ENCODE measurements around the gene TBC1D20.

The TBC1D20 gene

DNA sequence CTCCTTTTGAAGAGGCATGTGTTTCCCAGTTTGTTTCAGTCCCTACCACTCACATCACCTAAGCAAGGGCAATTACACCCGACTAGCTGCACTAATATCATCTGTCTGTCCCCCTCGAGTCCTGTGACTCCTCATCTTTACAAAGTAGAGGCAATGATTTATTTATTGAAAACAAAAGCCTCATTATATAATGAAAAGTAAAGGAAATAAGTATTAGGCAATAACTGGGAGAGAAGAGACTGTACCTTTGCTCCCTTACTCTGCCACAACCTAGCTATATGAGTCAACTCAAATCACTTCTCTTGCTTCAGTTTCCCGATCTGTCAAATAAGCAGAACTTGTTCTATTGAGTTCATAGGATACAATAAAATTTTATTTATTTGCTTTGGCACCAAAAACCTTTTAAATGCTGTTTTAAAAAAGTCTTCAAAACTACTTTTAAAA is 42.3 kb upstream of the TBC1D20 start:
- Histone ChIP-seq H3K18ac (ENCODE audit: low read length) (no peak overlapping the region), H3K36me3 (ENCODE audit: control insufficient read depth, insufficient read depth, low read length) (peaks cover 7% of the 10 kb centered on the region), H3K27ac (ENCODE audit: low read depth, low read length) (no peak overlapping the region), H3K79me1 (ENCODE audit: low read length) (peaks cover 13% of the 10 kb centered on the region), H3K4me2 (ENCODE audit: low read length) (no peak overlapping the region), H3K9ac (ENCODE audit: low read length) (no peak overlapping the region), H3K4me1 (ENCODE audit: control insufficient read depth, low read depth, low read length) (no peaks in the 10 kb centered on the region), H3K4me3 (ENCODE audit: low read length) (no peak overlapping the region), H2BK5ac (ENCODE audit: low read length) (no peak overlapping the region), H3K27me3 (ENCODE audit: insufficient read depth, low read length, poor library complexity) (no peaks in the 10 kb centered on the region), H2BK15ac (replicated peaks; ENCODE audit: low read depth) (no peak overlapping the region), H2AK5ac (ENCODE audit: low read length) (no peak overlapping the region), H3K23ac (ENCODE audit: low read length) (no peak overlapping the region), H3K79me2 (ENCODE audit: control insufficient read depth, insufficient read depth, low read length) (peaks cover 21% of the 10 kb centered on the region), H4K8ac (ENCODE audit: low read depth, low read length) (no peak overlapping the region), H3K56ac (ENCODE audit: low read length) (no peak overlapping the region), H4K5ac (ENCODE audit: low read length) (no peak overlapping the region), H2BK120ac (ENCODE audit: low read depth, low read length) (no peak overlapping the region), H3K4ac (ENCODE audit: low read depth, low read length) (no peak overlapping the region)
- no CpG with 5 or more reads among the region's 3 CpGs for WGBS (ENCODE audit: extremely low coverage, insufficient coverage, low lambda C conversion rate)
- DNase-seq = no peak

DNA sequence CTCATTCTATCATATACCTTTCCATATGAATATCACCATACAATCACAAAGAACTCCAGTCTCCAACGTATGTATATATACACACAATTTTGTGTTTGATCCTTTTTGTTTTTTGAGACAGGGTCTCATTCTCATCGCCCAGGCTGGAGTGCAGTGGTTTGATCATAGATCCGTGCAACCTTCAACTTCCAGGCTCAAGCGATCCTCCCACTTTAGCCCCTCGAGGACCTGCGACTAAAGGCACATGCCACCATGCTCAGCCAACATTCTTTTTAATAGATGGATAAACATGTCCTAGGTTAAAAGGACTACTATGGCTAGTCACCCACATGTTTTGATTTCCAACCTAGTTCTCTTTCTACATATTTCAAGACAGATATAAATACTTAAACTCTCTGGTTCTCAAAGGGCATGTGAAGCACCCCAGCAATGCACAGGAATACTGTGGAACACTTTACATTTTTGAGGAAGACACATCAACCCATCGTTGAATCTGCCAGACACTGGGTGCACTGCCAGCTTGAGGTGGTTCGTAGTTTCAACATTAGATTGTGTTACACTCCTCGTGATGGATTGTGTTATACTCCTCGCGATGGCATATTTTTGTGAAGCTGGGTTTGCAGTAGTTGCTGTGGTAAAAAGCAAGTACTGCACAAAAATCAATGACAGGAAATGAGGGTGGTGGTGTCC is 40.9 kb upstream of the TBC1D20 start:
- no peak overlapping the region for H2AK5ac ChIP-seq (ENCODE audit: low read length)
- H2BK120ac ChIP-seq (ENCODE audit: low read depth, low read length) = no peak overlapping the region
- no peak overlapping the region for H3K9ac ChIP-seq (ENCODE audit: low read length)
- H3K36me3 ChIP-seq (ENCODE audit: control insufficient read depth, insufficient read depth, low read length) = peaks cover 7% of the 10 kb centered on the region
- H3K79me2 ChIP-seq (ENCODE audit: control insufficient read depth, insufficient read depth, low read length) = peaks cover 12% of the 10 kb centered on the region
- H3K4me1 ChIP-seq (ENCODE audit: control insufficient read depth, low read depth, low read length) = no peaks in the 10 kb centered on the region
- no peak overlapping the region for H3K18ac ChIP-seq (ENCODE audit: low read length)
- H3K27ac ChIP-seq (ENCODE audit: low read depth, low read length) = no peak overlapping the region
- H2BK5ac ChIP-seq (ENCODE audit: low read length) = no peak overlapping the region
- no peak overlapping the region for H3K56ac ChIP-seq (ENCODE audit: low read length)
- DNase-seq = no peak
- no peak overlapping the region for H3K4ac ChIP-seq (ENCODE audit: low read depth, low read length)
- no peak overlapping the region for H3K4me3 ChIP-seq (ENCODE audit: low read length)
- no peak overlapping the region for H3K4me2 ChIP-seq (ENCODE audit: low read length)
- no peak overlapping the region for H3K23ac ChIP-seq (ENCODE audit: low read length)
- H4K5ac ChIP-seq (ENCODE audit: low read length) = no peak overlapping the region
- peaks cover 11% of the 10 kb centered on the region for H3K79me1 ChIP-seq (ENCODE audit: low read length)
- H2BK15ac ChIP-seq (replicated peaks; ENCODE audit: low read depth) = no peak overlapping the region
- 100% methylated on average over 1 of the region's 11 CpGs for WGBS (ENCODE audit: extremely low coverage, insufficient coverage, low lambda C conversion rate)
- no peaks in the 10 kb centered on the region for H3K27me3 ChIP-seq (ENCODE audit: insufficient read depth, low read length, poor library complexity)
- no peak overlapping the region for H4K8ac ChIP-seq (ENCODE audit: low read depth, low read length)

DNA sequence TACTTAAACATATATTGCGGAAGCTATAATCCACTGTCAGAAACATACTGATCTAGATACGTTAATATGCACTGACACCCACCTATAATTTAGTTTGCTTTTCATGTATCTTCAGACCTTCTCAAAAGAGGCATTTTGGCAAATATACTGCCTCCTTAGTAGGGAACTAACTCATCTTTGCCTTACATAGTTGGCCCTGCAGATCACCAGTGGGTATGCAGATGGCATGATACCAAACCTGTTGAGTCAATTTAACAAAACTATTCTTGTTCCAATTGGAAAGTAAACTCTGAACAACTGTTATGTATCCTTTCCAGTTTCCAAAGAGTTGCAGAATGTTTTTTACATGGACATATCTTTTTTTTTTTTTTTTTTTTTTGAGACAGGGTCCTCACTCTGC is 35.6 kb upstream of the TBC1D20 start:
- Histone ChIP-seq H3K9ac (ENCODE audit: low read length) (no peak overlapping the region), H3K4me3 (ENCODE audit: low read length) (no peak overlapping the region), H3K4ac (ENCODE audit: low read depth, low read length) (no peak overlapping the region), H3K4me2 (ENCODE audit: low read length) (no peak overlapping the region), H2AK5ac (ENCODE audit: low read length) (no peak overlapping the region), H3K18ac (ENCODE audit: low read length) (no peak overlapping the region), H4K8ac (ENCODE audit: low read depth, low read length) (no peak overlapping the region), H3K79me2 (ENCODE audit: control insufficient read depth, insufficient read depth, low read length) (no peaks in the 10 kb centered on the region), H2BK120ac (ENCODE audit: low read depth, low read length) (no peak overlapping the region), H4K5ac (ENCODE audit: low read length) (no peak overlapping the region), H3K4me1 (ENCODE audit: control insufficient read depth, low read depth, low read length) (no peaks in the 10 kb centered on the region), H3K27me3 (ENCODE audit: insufficient read depth, low read length, poor library complexity) (no peaks in the 10 kb centered on the region), H3K27ac (ENCODE audit: low read depth, low read length) (no peak overlapping the region), H2BK15ac (replicated peaks; ENCODE audit: low read depth) (no peak overlapping the region), H3K36me3 (ENCODE audit: control insufficient read depth, insufficient read depth, low read length) (peaks cover 7% of the 10 kb centered on the region), H3K23ac (ENCODE audit: low read length) (no peak overlapping the region), H2BK5ac (ENCODE audit: low read length) (no peak overlapping the region), H3K79me1 (ENCODE audit: low read length) (peaks cover under 1% of the 10 kb centered on the region), H3K56ac (ENCODE audit: low read length) (no peak overlapping the region)
- WGBS (ENCODE audit: extremely low coverage, insufficient coverage, low lambda C conversion rate) = no CpG with 5 or more reads among the region's 2 CpGs
- DNase-seq = no peak

- Histone ChIP-seq H3K4me2 (ENCODE audit: low read length) (no peak overlapping the region), H3K4me1 (ENCODE audit: control insufficient read depth, low read depth, low read length) (no peaks in the 10 kb centered on the region), H3K4ac (ENCODE audit: low read depth, low read length) (no peak overlapping the region)
Measured at GRCh38 chr20:496126-496696, 33.9 kb upstream of the TBC1D20 start.

DNA sequence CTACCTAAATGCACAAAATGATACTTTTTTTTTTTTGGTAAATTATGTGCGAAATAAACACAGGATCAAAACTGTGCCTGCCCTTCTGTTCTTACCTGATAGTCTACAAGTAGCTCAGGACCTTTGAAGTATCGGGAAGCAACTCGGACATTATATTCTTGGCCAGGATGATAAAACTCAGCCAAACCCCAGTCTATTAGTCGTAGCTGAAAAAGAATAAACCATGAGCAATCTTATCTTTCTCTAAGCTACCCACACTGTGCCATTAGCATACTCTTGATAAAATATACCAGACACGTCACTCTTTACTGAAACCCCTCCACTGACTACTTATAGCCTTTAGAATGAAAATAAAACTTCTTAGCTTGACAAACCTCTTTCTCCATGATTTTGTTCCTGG is 29.8 kb upstream of the TBC1D20 start:
- Histone ChIP-seq H3K27ac (ENCODE audit: low read depth, low read length) (no peak overlapping the region), H3K79me1 (ENCODE audit: low read length) (no peaks in the 10 kb centered on the region), H3K56ac (ENCODE audit: low read length) (no peak overlapping the region), H3K4me2 (ENCODE audit: low read length) (no peak overlapping the region), H3K18ac (ENCODE audit: low read length) (no peak overlapping the region), H2BK15ac (replicated peaks; ENCODE audit: low read depth) (no peak overlapping the region), H2BK5ac (ENCODE audit: low read length) (no peak overlapping the region), H2BK120ac (ENCODE audit: low read depth, low read length) (no peak overlapping the region), H3K36me3 (ENCODE audit: control insufficient read depth, insufficient read depth, low read length) (peaks cover 14% of the 10 kb centered on the region), H3K27me3 (ENCODE audit: insufficient read depth, low read length, poor library complexity) (no peaks in the 10 kb centered on the region), H3K9ac (ENCODE audit: low read length) (no peak overlapping the region), H3K4ac (ENCODE audit: low read depth, low read length) (no peak overlapping the region), H4K8ac (ENCODE audit: low read depth, low read length) (no peak overlapping the region), H3K79me2 (ENCODE audit: control insufficient read depth, insufficient read depth, low read length) (no peaks in the 10 kb centered on the region), H4K5ac (ENCODE audit: low read length) (no peak overlapping the region), H3K4me3 (ENCODE audit: low read length) (no peak overlapping the region), H2AK5ac (ENCODE audit: low read length) (no peak overlapping the region), H3K23ac (ENCODE audit: low read length) (no peak overlapping the region), H3K4me1 (ENCODE audit: control insufficient read depth, low read depth, low read length) (no peaks in the 10 kb centered on the region)
- DNase-seq = no peak
- WGBS (ENCODE audit: extremely low coverage, insufficient coverage, low lambda C conversion rate) = no CpG with 5 or more reads among the region's 5 CpGs

More at GRCh38 chr20:496126-496696, 33.9 kb upstream of the TBC1D20 start:
- Histone ChIP-seq H3K79me2 (ENCODE audit: control insufficient read depth, insufficient read depth, low read length) (no peaks in the 10 kb centered on the region), H2AK5ac (ENCODE audit: low read length) (no peak overlapping the region), H2BK120ac (ENCODE audit: low read depth, low read length) (no peak overlapping the region), H3K36me3 (ENCODE audit: control insufficient read depth, insufficient read depth, low read length) (peaks cover 7% of the 10 kb centered on the region), H4K8ac (ENCODE audit: low read depth, low read length) (no peak overlapping the region), H3K4me3 (ENCODE audit: low read length) (no peak overlapping the region), H3K9ac (ENCODE audit: low read length) (no peak overlapping the region), H2BK15ac (replicated peaks; ENCODE audit: low read depth) (no peak overlapping the region), H3K79me1 (ENCODE audit: low read length) (no peaks in the 10 kb centered on the region), H3K27me3 (ENCODE audit: insufficient read depth, low read length, poor library complexity) (no peaks in the 10 kb centered on the region), H3K18ac (ENCODE audit: low read length) (no peak overlapping the region), H3K56ac (ENCODE audit: low read length) (no peak overlapping the region), H3K27ac (ENCODE audit: low read depth, low read length) (no peak overlapping the region), H2BK5ac (ENCODE audit: low read length) (no peak overlapping the region), H4K5ac (ENCODE audit: low read length) (no peak overlapping the region), H3K23ac (ENCODE audit: low read length) (no peak overlapping the region)
- DNase-seq = no peak
- no CpG with 5 or more reads among the region's 2 CpGs for WGBS (ENCODE audit: extremely low coverage, insufficient coverage, low lambda C conversion rate)

DNA sequence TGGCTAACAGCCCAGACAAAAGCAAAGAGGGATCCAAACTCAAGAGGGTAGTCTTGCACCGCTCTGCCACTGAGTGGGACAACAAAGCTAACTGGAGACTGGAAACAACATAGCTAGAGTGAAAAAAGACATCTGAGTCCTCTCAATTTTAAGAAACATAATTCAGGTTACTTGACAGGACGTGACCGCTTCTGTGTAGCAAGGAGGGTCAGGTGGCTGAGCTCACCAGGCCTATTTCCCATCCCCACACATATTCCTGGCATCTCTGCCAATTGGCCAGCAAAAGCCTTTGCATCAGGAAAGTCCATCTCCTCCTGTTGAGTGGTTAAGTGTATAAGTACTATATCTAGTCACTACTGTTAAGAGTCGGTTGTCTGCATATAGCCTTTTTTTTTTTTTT is 25.3 kb upstream of the TBC1D20 start:
- Histone ChIP-seq H2BK15ac (replicated peaks; ENCODE audit: low read depth) (no peak overlapping the region), H3K18ac (ENCODE audit: low read length) (no peak overlapping the region), H3K4me3 (ENCODE audit: low read length) (no peak overlapping the region), H3K79me2 (ENCODE audit: control insufficient read depth, insufficient read depth, low read length) (no peaks in the 10 kb centered on the region), H3K56ac (ENCODE audit: low read length) (no peak overlapping the region), H3K9ac (ENCODE audit: low read length) (no peak overlapping the region), H3K4me1 (ENCODE audit: control insufficient read depth, low read depth, low read length) (no peaks in the 10 kb centered on the region), H3K79me1 (ENCODE audit: low read length) (no peaks in the 10 kb centered on the region), H4K8ac (ENCODE audit: low read depth, low read length) (no peak overlapping the region), H3K23ac (ENCODE audit: low read length) (no peak overlapping the region), H2BK120ac (ENCODE audit: low read depth, low read length) (no peak overlapping the region), H4K5ac (ENCODE audit: low read length) (no peak overlapping the region), H3K27ac (ENCODE audit: low read depth, low read length) (no peak overlapping the region), H3K4ac (ENCODE audit: low read depth, low read length) (no peak overlapping the region), H2AK5ac (ENCODE audit: low read length) (no peak overlapping the region), H3K36me3 (ENCODE audit: control insufficient read depth, insufficient read depth, low read length) (peaks cover 22% of the 10 kb centered on the region), H3K4me2 (ENCODE audit: low read length) (no peak overlapping the region), H2BK5ac (ENCODE audit: low read length) (no peak overlapping the region), H3K27me3 (ENCODE audit: insufficient read depth, low read length, poor library complexity) (no peaks in the 10 kb centered on the region)
- DNase-seq = no peak
- no CpG with 5 or more reads among the region's 4 CpGs for WGBS (ENCODE audit: extremely low coverage, insufficient coverage, low lambda C conversion rate)

Measured in mesendoderm (in vitro differentiated cells).